Brain microvascular endothelial cell (primary cell): Measurements from ENCODE around the gene ANKRD12.

Source experiments
- DNase-seq: peaks from one replicate; pipeline ENCODE4 v3.0.0-alpha.2; 2020
- H3K27ac ChIP-seq: fragments of 250-450 bp; sonication (Bioruptor Pico); 2 replicates; pipeline ENCODE4 v1.5.1; 2020; ENCODE audit warnings: mild to moderate bottlenecking, moderate library complexity
- H3K27me3 ChIP-seq: fragments of 250-450 bp; sonication (Bioruptor Pico); replicated peaks from 2 replicates; pipeline ENCODE4 v1.5.1; 2020; ENCODE audit warnings: mild to moderate bottlenecking
- H3K36me3 ChIP-seq: fragments of 250-450 bp; sonication (Bioruptor Pico); replicated peaks from 2 replicates; pipeline ENCODE4 v1.5.1; 2020; ENCODE audit warnings: mild to moderate bottlenecking
- H3K4me3 ChIP-seq: 2 replicates; pipeline ENCODE4 v1.5.1; 2011; ENCODE audit warnings: low read depth, mild to moderate bottlenecking, control low read depth, low read length, moderate library complexity
- CTCF ChIP-seq: IDR thresholded peaks from 2 replicates; pipeline ENCODE4 v1.5.1; 2011; ENCODE audit warnings: low read depth, mild to moderate bottlenecking, moderate library complexity, low read length, control low read depth, inconsistent platforms; ENCODE audit errors: missing control alignments
- in situ Hi-C: cut with HindIII; loops from 2 replicates; pipeline ENCODE4 v1.10.0; 2017; ENCODE audit warnings: low sequenced_read_pairs, low pct_ligation_motif_present

The ANKRD12 gene

GRCh38 chr18:9113468-9114149 lies 23.0 kb upstream of the ANKRD12 start:
- TF ChIP-seq CTCF = no peak
- DNase-seq = no peak
- Histone ChIP-seq H3K4me3 (no peak overlapping the region), H3K27ac (no peak overlapping the region), H3K27me3 (no peaks in the 10 kb centered on the region), H3K36me3 (no peaks in the 10 kb centered on the region)
- in situ Hi-C loops = no loop called here

- peaks cover 6% of the 10 kb centered on the region for H3K36me3 ChIP-seq
- H3K4me3 ChIP-seq = no peak overlapping the region
- H3K27ac ChIP-seq = peak overlapping the region; percentile 85
- H3K27me3 ChIP-seq = no peaks in the 10 kb centered on the region
- in situ Hi-C loops = no loop called here
- no peak for DNase-seq
- TF ChIP-seq CTCF = no peak
These were observed 20.6 kb upstream of the ANKRD12 start for GRCh38 chr18:9115984-9116383.

GRCh38 chr18:9117980-9118841 lies 18.4 kb upstream of the ANKRD12 start:
- Histone ChIP-seq H3K27ac (peak overlapping the region; percentile 85), H3K27me3 (no peaks in the 10 kb centered on the region), H3K4me3 (no peak overlapping the region), H3K36me3 (peaks cover 11% of the 10 kb centered on the region)
- no peak for DNase-seq
- no peak for TF ChIP-seq CTCF
- in situ Hi-C loops = no loop called here

GRCh38 chr18:9120796-9121195 lies 15.8 kb upstream of the ANKRD12 start:
- no peak overlapping the region for H3K27ac ChIP-seq
- H3K27me3 ChIP-seq = no peaks in the 10 kb centered on the region
- no peak for TF ChIP-seq CTCF
- peaks cover 16% of the 10 kb centered on the region for H3K36me3 ChIP-seq
- in situ Hi-C loops = no loop called here
- no peak for DNase-seq
- H3K4me3 ChIP-seq = no peak overlapping the region

GRCh38 chr18:9123520-9123919 lies 13.1 kb upstream of the ANKRD12 start:
- Histone ChIP-seq H3K4me3 (no peak overlapping the region), H3K36me3 (peaks cover 26% of the 10 kb centered on the region), H3K27ac (no peak overlapping the region), H3K27me3 (no peaks in the 10 kb centered on the region)
- no peak for TF ChIP-seq CTCF
- in situ Hi-C loops = no loop called here
- no peak for DNase-seq
